Mesenteric fat pad (tissue), 1 donor: Measurements from ENCODE around the gene TRIP13. TPM values are rescaled to one million over a fixed set of nuclear protein-coding genes. Genes with fewer than 3 reads are reported as not detected.
A peak's percentile ranks its signal among the peaks of the same experiment; 100 is the strongest.

Experiments
- DNase-seq: peaks from one replicate; pipeline ENCODE4 v3.0.0-alpha.2; 2020; ENCODE audit warnings: low spot score
- total RNA-seq: library from RNA; stranded (reverse); fragmentation: NEBNext Ultra II Directional; extraction: Animal tissue kit (Norgen Biotek cat#: 25700); gene quantifications from one replicate; pipeline ENCODE4 v1.2.1, GENCODE V29; 2021
- donor health status: DM: yes; HTN: yes; CAD: no.

Gene TRIP13
- total RNA-seq, 1 donor from 2014 or later = 1.2 TPM

DNA sequence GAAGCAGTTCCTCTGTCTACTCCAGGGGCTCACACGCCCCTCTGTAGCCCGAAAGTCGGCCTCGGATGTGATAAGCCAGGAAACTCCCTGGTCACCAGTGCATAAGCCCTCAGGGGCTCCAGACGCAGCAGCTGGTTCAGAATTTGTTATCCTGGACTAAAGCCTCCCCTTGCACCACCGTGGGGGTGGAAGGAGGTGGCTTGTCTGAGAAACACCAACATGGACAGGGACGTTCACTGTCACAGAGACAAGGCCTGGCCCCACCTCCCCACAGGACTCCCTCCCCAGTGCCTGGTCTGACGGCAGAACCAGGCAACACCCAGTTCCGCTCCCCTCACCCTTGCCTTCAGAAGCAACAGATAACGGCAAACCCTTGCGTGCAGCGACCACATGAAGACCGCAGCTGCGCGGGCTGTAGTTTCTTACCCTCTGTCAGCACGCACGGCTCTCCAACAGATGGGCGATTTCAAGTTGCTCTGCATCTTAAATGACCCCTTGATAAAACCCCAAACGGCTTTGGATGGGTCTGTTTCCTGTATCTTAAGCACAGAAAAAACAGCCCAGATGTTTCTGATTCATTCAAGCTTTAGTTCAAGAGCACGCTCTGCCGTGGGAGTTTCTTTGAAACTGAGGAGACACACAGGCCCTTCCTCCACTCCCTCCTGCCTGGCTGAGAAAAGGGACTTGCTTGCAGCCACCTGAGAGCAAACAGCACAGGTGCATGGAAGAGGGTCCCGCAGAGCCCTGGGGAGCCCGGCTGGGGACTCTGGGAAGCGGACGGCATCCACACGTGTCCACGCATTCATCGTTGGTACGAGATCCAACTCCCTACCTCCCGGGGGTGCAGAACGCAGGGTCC lies 71.2 kb downstream of the TRIP13 start:
- DNase-seq = peak; percentile 83

GRCh38 chr5:964821-965220 lies 72.1 kb downstream of the TRIP13 start:
- DNase-seq = no peak

- no peak for DNase-seq
These were observed 73.1 kb downstream of the TRIP13 start for GRCh38 chr5:965604-966344.

- DNase-seq = no peak
These were observed 73.6 kb downstream of the TRIP13 start for GRCh38 chr5:966345-966710.

DNA sequence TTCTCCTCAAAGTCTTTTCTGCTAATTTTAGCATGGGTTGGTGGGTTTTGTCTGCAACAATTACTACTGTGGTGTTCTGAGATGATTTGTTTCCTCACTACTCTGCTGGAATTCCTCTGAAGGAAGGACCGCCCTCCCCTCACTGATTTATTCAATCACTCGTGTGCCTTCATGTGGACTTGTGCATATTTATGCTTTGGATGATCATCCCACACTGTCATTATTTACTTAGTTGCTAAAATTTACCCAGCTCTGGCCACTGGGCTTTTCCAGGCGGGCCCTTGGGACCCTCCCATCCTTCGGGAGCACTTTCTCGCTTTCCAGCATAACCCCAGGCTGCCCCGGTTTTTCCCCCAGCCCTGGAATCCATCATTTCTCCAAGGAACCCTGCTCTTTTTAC lies 74.3 kb downstream of the TRIP13 start:
- DNase-seq = no peak

Other genes starting within 250 kb of the TRIP13 start
- gene TPPP, start 199.5 kb upstream of the TRIP13 start, total RNA-seq = 5.4 TPM
- gene ZDHHC11B, start 108.2 kb upstream of the TRIP13 start, total RNA-seq = 6.9 TPM
- gene ZDHHC11, start 41.9 kb upstream of the TRIP13 start, total RNA-seq = 11.0 TPM
- 38.2 TPM for gene BRD9, start 83 bp upstream of the TRIP13 start, total RNA-seq
- 17.1 TPM for gene NKD2, start 115.9 kb downstream of the TRIP13 start, total RNA-seq
- 39.4 TPM for gene SLC12A7, start 219.2 kb downstream of the TRIP13 start, total RNA-seq